Cardiac fibroblast (primary cell): ENCODE measurements around the gene TNNI3.

ENCODE experiments used
- DNase-seq, 2 donors: peaks; one replicate each; pipeline versions ENCODE4 v3.0.0 to v3.0.0-alpha.2; 2010; ENCODE audit warnings: low read depth in 2 of 2
- H3K4me3 ChIP-seq, 2 donors: replicated peaks in 1 of 2; 1 replicate in 1 of 2; 2 replicates in 1 of 2; pipeline ENCODE4 v1.5.1; 2011; ENCODE audit warnings: low read depth in 2 of 2, low read length in 2 of 2, mild to moderate bottlenecking in 2 of 2, moderate library complexity in 1 of 2
- TF ChIP-seq, protein P1 (sequence below): IDR thresholded peaks from one replicate; pipeline ENCODE4 v1.5.1; 2011; ENCODE audit warnings: low read depth, mild to moderate bottlenecking, low read length, inconsistent platforms

TNNI3 gene

DNA sequence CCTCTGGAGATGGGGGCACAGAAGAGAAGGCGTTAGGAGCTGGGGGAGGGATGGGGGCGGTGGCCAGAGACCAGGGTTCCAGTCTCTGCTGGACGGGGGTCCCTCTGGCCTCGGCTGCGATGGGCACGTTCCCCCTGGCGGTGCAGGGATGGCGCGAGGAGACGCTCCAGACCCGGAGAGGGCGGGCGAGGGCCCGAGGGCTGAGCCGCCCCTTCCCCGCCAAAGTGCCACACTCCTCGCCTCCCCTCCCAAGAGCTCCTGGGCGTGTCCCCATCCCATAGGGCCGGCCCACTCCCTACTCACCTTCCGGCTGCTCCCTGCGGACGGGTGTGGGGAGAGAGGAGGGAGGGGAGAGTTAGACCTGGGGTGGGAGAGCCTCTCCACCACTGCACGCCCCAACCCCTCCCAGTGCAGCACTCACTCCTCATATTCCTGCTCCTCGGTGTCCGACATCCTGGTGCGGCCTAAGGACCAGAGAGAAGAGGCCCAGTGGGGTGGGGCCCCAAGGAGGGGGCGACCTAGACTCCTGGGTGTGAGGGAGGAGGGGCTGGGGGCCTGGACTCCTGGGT is 10.7 kb downstream of the TNNI3 start:
- DNase-seq = no peak
- TF ChIP-seq, protein P1, sequence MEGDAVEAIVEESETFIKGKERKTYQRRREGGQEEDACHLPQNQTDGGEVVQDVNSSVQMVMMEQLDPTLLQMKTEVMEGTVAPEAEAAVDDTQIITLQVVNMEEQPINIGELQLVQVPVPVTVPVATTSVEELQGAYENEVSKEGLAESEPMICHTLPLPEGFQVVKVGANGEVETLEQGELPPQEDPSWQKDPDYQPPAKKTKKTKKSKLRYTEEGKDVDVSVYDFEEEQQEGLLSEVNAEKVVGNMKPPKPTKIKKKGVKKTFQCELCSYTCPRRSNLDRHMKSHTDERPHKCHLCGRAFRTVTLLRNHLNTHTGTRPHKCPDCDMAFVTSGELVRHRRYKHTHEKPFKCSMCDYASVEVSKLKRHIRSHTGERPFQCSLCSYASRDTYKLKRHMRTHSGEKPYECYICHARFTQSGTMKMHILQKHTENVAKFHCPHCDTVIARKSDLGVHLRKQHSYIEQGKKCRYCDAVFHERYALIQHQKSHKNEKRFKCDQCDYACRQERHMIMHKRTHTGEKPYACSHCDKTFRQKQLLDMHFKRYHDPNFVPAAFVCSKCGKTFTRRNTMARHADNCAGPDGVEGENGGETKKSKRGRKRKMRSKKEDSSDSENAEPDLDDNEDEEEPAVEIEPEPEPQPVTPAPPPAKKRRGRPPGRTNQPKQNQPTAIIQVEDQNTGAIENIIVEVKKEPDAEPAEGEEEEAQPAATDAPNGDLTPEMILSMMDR = no peak
- H3K4me3 ChIP-seq = no peak overlapping the region

DNA sequence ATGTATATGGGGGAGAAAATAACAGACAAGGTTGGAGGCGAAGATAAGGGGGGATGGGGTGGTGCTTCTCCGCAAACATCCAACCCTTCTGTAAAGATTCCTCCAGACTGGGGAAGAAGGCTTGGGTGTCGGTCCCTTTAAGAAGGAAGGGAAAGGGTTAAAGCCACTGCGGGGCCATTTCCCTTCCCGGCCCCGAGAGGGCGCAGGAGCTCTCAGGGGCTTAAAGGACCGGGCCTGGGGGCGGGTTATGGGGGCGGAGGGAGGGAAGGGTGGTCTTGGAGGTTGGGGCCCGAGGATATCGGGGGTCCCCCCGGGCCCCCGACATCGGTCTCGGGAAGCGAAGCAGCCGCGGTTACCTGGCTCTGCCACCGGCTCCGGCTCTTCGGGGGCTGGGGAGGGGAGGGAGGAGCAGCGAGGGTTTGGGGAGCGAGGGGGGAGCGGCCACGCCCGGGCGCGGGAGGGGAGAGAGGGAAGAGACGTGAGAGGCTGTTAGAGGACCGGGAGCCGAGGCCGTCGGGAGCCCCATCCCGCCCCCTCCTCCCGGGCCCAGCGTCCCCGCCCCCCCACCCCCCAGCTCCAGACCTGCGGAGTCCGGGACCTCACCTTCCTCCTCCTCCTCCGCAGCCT is 11.3 kb downstream of the TNNI3 start:
- TF ChIP-seq, protein P1 = peak; percentile 66
- no peak overlapping the region for H3K4me3 ChIP-seq
- peak in 1 of 2 donors; percentile 25 for DNase-seq

DNA sequence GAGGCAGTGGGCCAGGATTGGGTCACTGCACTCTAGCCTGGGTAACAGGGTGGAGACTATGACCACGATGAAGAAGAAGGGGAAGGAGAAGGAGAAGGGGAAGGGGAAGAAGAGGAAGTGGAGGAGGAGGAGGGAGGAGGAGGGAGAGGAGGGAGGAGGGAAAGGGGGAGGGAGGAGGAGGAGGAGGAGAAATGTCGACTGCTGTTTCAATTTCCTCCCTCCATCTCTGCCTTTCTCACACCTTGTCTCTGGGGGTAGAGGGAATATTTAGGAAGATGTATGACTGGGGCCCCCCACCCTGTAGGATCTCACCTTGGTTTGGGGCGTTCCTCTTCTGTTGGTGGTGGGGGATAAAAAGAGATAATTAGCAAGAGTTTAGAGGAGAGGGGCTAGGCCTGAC is 12.3 kb downstream of the TNNI3 start:
- no peak overlapping the region for H3K4me3 ChIP-seq
- no peak for DNase-seq
- TF ChIP-seq, protein P1 = no peak

DNA sequence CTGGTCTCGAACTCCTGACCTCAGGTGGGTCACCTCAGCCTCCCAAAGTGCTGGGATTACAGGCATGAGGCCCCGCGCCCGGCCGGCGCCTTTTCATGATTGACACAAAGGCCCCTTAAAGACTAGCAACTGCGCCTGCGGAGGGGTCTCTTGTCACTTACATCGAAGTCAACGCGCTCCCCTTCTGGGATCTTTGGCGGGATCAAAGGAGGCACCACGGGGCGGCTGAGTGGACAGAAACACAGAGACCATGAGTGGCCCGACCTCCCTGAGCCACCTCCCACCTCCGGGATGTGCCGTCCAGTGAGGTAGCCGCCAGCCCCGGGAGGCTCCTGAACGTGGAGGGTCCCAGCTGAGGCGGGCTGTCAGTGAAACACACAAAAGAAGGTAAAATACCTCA is 15.8 kb downstream of the TNNI3 start:
- no peak for DNase-seq

DNA sequence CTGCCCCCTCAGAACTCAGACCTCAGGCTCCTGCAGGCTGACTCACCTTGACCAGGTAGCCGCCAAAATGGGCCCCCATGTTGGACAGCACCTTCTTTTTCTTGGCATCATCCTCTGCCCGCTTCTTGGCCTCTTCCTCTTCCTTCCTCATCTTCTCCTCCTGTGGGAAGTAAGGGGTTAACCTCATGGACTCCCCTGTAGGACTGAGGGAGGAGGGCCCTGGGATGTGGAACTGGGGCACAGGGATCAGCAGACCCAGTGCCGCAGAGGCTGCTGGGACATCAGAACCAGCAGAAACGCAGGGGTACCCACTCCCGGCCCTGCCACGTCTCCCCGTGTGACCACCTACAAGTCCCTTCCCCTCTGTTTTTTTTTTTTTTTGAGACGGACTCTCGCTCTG is 19.6 kb downstream of the TNNI3 start:
- no peak for DNase-seq
- no peak overlapping the region for H3K4me3 ChIP-seq
- TF ChIP-seq, protein P1 = no peak

More for the DNA sequence above, 15.8 kb downstream of the TNNI3 start:
- H3K4me3 ChIP-seq = no peak overlapping the region
- TF ChIP-seq, protein P1 = no peak

DNA sequence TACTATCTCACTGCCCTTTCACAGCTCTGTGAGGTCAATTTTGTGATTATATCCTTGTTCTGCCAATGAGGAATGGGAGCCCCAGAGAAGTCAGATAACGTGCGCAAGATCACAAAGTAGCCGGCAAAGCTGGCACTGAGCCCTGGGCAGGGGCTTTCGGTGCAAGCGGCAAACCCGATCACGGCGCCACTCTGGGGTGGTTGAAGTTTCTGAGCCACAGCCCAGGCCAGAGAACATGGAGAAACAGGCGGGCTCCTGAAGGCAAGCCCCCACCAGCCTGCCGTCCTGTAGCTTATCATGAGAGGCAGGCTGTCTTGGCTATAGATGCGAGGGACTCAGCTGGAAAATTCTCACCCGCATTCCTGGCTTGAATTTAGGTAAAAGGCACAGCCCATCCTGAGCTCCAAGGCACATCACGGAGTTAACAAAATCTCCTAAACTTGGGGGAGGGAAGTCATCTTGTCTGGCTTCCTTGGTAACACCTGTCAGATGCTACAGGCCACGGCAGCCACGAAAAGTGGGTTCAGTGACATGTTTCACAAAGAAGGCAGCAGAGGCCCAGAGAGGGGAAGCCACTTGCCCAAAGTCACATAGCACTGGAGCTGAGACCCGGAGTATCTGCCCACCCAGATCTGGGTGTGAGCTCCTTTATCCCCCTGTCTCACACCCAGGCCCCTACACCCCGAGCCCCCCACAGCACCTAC is 21.0 kb downstream of the TNNI3 start:
- no peak for DNase-seq
- TF ChIP-seq, protein P1 = no peak
- H3K4me3 ChIP-seq = no peak overlapping the region
